Thymus (tissue), 11 donors: Measurements from ENCODE around the gene MAP2K1. TPM values are rescaled to one million over a fixed set of nuclear protein-coding genes. Genes with fewer than 3 reads are reported as not detected.
"Not testable (repeated sequence)": the region's sequence is repeated elsewhere in the genome, so short reads cannot be mapped to it uniquely, and the experiment has no call there.

Source experiments
- DNase-seq, 9 donors: peaks; one replicate each; pipeline ENCODE4 v3.0.0-alpha.2; 2013; ENCODE audit warnings: low spot score in 9 of 9, low read depth in 6 of 9, missing footprints in 1 of 9
- H3K27ac ChIP-seq, 2 donors: one replicate each; pipeline ENCODE4 v1.5.1; 2013; ENCODE audit warnings: control low read depth in 1 of 2, low read depth in 1 of 2, low read length in 1 of 2, mild to moderate bottlenecking in 1 of 2, moderate library complexity in 1 of 2
- H3K27me3 ChIP-seq, 2 donors: one replicate each; pipeline ENCODE4 v1.5.1; 2013; ENCODE audit warnings: low read length in 1 of 2; ENCODE audit not compliant: control insufficient read depth in 2 of 2, insufficient read depth in 1 of 2
- H3K36me3 ChIP-seq, 2 donors: one replicate each; pipeline ENCODE4 v1.5.1; 2013; ENCODE audit warnings: low read length in 1 of 2, mild to moderate bottlenecking in 1 of 2, moderate library complexity in 1 of 2; ENCODE audit not compliant: control insufficient read depth in 2 of 2, insufficient read depth in 2 of 2
- H3K4me1 ChIP-seq, 2 donors: one replicate each; pipeline ENCODE4 v1.5.1; 2013; ENCODE audit warnings: low read length in 2 of 2; ENCODE audit not compliant: control insufficient read depth in 2 of 2, insufficient read depth in 2 of 2
- H3K4me3 ChIP-seq, 2 donors: one replicate each; pipeline ENCODE4 v1.5.1; 2013; ENCODE audit warnings: low read length in 2 of 2, control low read depth in 1 of 2, mild to moderate bottlenecking in 1 of 2
- H3K9me3 ChIP-seq, 2 donors: one replicate each; pipeline ENCODE4 v1.5.1; 2013; ENCODE audit warnings: low read length in 1 of 2, mild to moderate bottlenecking in 1 of 2; ENCODE audit not compliant: control insufficient read depth in 2 of 2, insufficient read depth in 1 of 2
- WGBS: extraction: QIAGEN DNeasy Blood & Tissue Kit; methylation state at CpG from one replicate; pipeline ENCODE4 v1.1.7; 2013; 5-methylcytosine and 5-hydroxymethylcytosine counted together
- polyA plus RNA-seq: library from polyadenylated mRNA; stranded (reverse); fragments of 200-250 nt; gene quantifications from one replicate; pipeline ENCODE4 v1.2.3, GENCODE V29; 2013
- total RNA-seq: library from RNA; stranded (reverse); fragments of 120-200 nt; gene quantifications from one replicate; pipeline ENCODE4 v1.2.4, GENCODE V29; 2013
- donor health status: healthy.

Gene MAP2K1
- total and polyA plus RNA-seq, 2 donors = 31.1 to 55.0 TPM

GRCh38 chr15:66389098-66389858, 2.6 kb downstream of the MAP2K1 start:
- 62% methylated on average over 14 of the region's 14 CpGs for WGBS

GRCh38 chr15:66389859-66390381, 3.2 kb downstream of the MAP2K1 start:
- peaks cover 0 to 8% of the 10 kb centered on the region in 2 donors for H3K36me3 ChIP-seq
- no peaks in the 10 kb centered on the region for H3K27me3 ChIP-seq
- peaks cover 26 to 43% of the 10 kb centered on the region in 2 donors for H3K4me1 ChIP-seq
- peak overlapping the region in 1 of 2 donors; percentile 49 for H3K27ac ChIP-seq
- no peak overlapping the region for H3K4me3 ChIP-seq
- H3K9me3 ChIP-seq = no peaks in the 10 kb centered on the region
- no peak for DNase-seq

More at GRCh38 chr15:66389098-66389858, 2.6 kb downstream of the MAP2K1 start:
- no peaks in the 10 kb centered on the region for H3K9me3 ChIP-seq
- H3K27ac ChIP-seq = no peak overlapping the region
- H3K36me3 ChIP-seq = peaks cover 0 to 8% of the 10 kb centered on the region in 2 donors
- H3K4me1 ChIP-seq = peaks cover 26 to 39% of the 10 kb centered on the region in 2 donors
- no peak overlapping the region for H3K4me3 ChIP-seq
- no peaks in the 10 kb centered on the region for H3K27me3 ChIP-seq
- no peak for DNase-seq

GRCh38 chr15:66390678-66391077, 4.0 kb downstream of the MAP2K1 start:
- WGBS = 6% methylated on average over 1 of the region's 1 CpG
- H3K4me1 ChIP-seq = peaks cover 26 to 43% of the 10 kb centered on the region in 2 donors
- H3K27ac ChIP-seq = peak overlapping the region in 1 of 2 donors; percentile 37
- H3K4me3 ChIP-seq = no peak overlapping the region
- peak in 1 of 9 donors; percentile 49 for DNase-seq
- no peaks in the 10 kb centered on the region for H3K27me3 ChIP-seq
- no peaks in the 10 kb centered on the region for H3K9me3 ChIP-seq
- peaks cover 0 to 8% of the 10 kb centered on the region in 2 donors for H3K36me3 ChIP-seq

GRCh38 chr15:66393037-66393436, 6.3 kb downstream of the MAP2K1 start:
- Histone ChIP-seq H3K36me3 (peaks cover 6 to 13% of the 10 kb centered on the region in 2 donors), H3K4me1 (peaks cover 26 to 33% of the 10 kb centered on the region in 2 donors)
- H3K27me3 ChIP-seq, DNase-seq, H3K27ac ChIP-seq, H3K9me3 ChIP-seq, H3K4me3 ChIP-seq: not testable (repeated sequence)
- 96% methylated on average over 1 of the region's 1 CpG for WGBS

- H3K36me3 ChIP-seq = peaks cover 6 to 13% of the 10 kb centered on the region in 2 donors
- no peak for DNase-seq
- H3K4me1 ChIP-seq = peaks cover 16 to 25% of the 10 kb centered on the region in 2 donors
- no peaks in the 10 kb centered on the region for H3K27me3 ChIP-seq
- no peak overlapping the region for H3K4me3 ChIP-seq
- no peak overlapping the region for H3K27ac ChIP-seq
- H3K9me3 ChIP-seq = no peaks in the 10 kb centered on the region
- WGBS = 100% methylated on average over 1 of the region's 1 CpG
Observed at GRCh38 chr15:66394472-66394871, 7.8 kb downstream of the MAP2K1 start.

GRCh38 chr15:66394915-66395314, 8.2 kb downstream of the MAP2K1 start:
- H3K27me3 ChIP-seq = no peaks in the 10 kb centered on the region
- H3K27ac ChIP-seq = no peak overlapping the region
- no peaks in the 10 kb centered on the region for H3K9me3 ChIP-seq
- no peak overlapping the region for H3K4me3 ChIP-seq
- WGBS = 100% methylated on average over 1 of the region's 1 CpG
- peaks cover 11 to 20% of the 10 kb centered on the region in 2 donors for H3K4me1 ChIP-seq
- DNase-seq = no peak
- peaks cover 6 to 11% of the 10 kb centered on the region in 2 donors for H3K36me3 ChIP-seq

GRCh38 chr15:66399276-66399675, 12.6 kb downstream of the MAP2K1 start:
- no peak for DNase-seq
- Histone ChIP-seq H3K9me3 (no peaks in the 10 kb centered on the region), H3K27me3 (no peaks in the 10 kb centered on the region), H3K4me3 (no peak overlapping the region), H3K4me1 (peaks cover 7 to 21% of the 10 kb centered on the region in 2 donors), H3K36me3 (peaks cover 6% of the 10 kb centered on the region in 2 donors), H3K27ac (no peak overlapping the region)
- WGBS = 94% methylated on average over 8 of the region's 8 CpGs

- no peak for DNase-seq
- no peak overlapping the region for H3K4me3 ChIP-seq
- H3K36me3 ChIP-seq = peaks cover 6% of the 10 kb centered on the region in 2 donors
- no peaks in the 10 kb centered on the region for H3K9me3 ChIP-seq
- H3K27ac ChIP-seq = peak overlapping the region in 1 of 2 donors; percentile 4
- peaks cover 17 to 26% of the 10 kb centered on the region in 2 donors for H3K4me1 ChIP-seq
- H3K27me3 ChIP-seq = no peaks in the 10 kb centered on the region
- WGBS = 71% methylated on average over 3 of the region's 3 CpGs
Observed at GRCh38 chr15:66400351-66400774, 13.7 kb downstream of the MAP2K1 start.
